ENCODE measurements around the gene ZNF574. TPM values are rescaled to one million over a fixed set of nuclear protein-coding genes. Genes with fewer than 3 reads are reported as not detected.

The ZNF574 gene
- total and polyA plus RNA-seq, 2 of the 8 experiments (the other 6 are each of a cell fraction or from before 2014, with no cell fraction given): 27.0 to 38.8 TPM

DNA sequence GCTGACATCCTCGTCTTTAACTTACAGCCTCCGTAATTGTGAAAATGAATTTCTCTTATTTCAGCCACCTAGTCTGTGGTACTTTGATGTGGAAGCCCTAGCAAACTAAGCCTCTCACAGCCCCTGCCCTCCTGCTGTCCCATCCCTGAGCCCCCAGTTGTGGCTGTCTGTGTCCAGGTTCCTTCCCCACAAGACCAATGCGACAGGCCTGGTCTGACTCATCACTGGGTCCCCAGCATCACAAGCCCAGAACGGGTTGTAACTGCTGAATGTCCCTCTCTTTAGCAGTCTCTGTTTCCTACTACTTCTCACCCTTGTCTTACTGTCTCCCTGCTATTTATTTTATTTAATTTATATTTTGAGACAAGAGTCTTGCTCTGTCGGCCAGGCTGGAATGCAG is 50.6 kb downstream of the ZNF574 start:
- no peak overlapping the region for H2BK20ac ChIP-seq (ENCODE audit: low read length)
- H2AFZ ChIP-seq (ENCODE audit: low read length): no peak overlapping the region
- H3K23ac ChIP-seq (ENCODE audit: insufficient read length): no peak overlapping the region
- H2BK15ac ChIP-seq (ENCODE audit: low read length): no peak overlapping the region
- H2BK120ac ChIP-seq (replicated peaks; ENCODE audit: low read depth, low read length): no peak overlapping the region
- no peak overlapping the region for H3K4me3 ChIP-seq (ENCODE audit: extremely low read depth in 1 of 4, insufficient read depth in 2 of 4, low read depth in 3 of 4, low read length in 4 of 4)
- no peak overlapping the region for H2BK12ac ChIP-seq (ENCODE audit: low read depth, low read length)
- ChIA-PET POLR2A (ENCODE audit: partially characterized antibody) (interaction anchor here (1.0 kb wide), 1 partner anchor 13 kb away, joined by 4 read pairs; no protein-coding TSS in a partner anchor), CTCF (ENCODE audit: partially characterized antibody) (interaction anchor here (1.2 to 3.8 kb wide), 3 partner anchors 9 to 56 kb away, joined by 3 to 33 read pairs (median 4); no protein-coding TSS in a partner anchor)
- no peak overlapping the region for H3K27ac ChIP-seq (ENCODE audit: low read depth, low read length)
- H3K56ac ChIP-seq (replicated peaks; ENCODE audit: insufficient read length, low read depth, low read length): no peak overlapping the region
- TF ChIP-seq EP300 (IDR thresholded peaks at IDR 0.05; ENCODE audit: borderline replicate concordance in 1 of 2, low read depth in 2 of 2, low read length in 2 of 2): no peak
- no peak for TF ChIP-seq TBP (IDR thresholded peaks at IDR 0.05; ENCODE audit: low read depth, low read length)
- TF ChIP-seq POLR2AphosphoS5 (IDR thresholded peaks at IDR 0.05; ENCODE audit: low read depth, low read length): no peak
- H3K36me3 ChIP-seq (ENCODE audit: control insufficient read depth in 2 of 4, insufficient read depth in 4 of 4, low read length in 3 of 4): no peaks in the 10 kb centered on the region
- H2AK5ac ChIP-seq (ENCODE audit: low read depth, low read length): no peak overlapping the region
- H4K8ac ChIP-seq (ENCODE audit: extremely low read depth, insufficient read depth, low read length): no peak overlapping the region
- FAIRE-seq (no peak), DNase-seq (ENCODE audit: low read depth in 1 of 2, low spot score in 2 of 2) (no peak)
- no peaks in the 10 kb centered on the region for H3K79me1 ChIP-seq (ENCODE audit: low read depth, low read length)
- H4K20me1 ChIP-seq (replicated peaks in 1 of 2; ENCODE audit: control insufficient read depth in 1 of 2, insufficient read depth in 2 of 2, low read length in 2 of 2): peaks cover 0 to 2% of the 10 kb centered on the region in 2 experiments
- H4K91ac ChIP-seq (replicated peaks; ENCODE audit: insufficient read length, low read length): no peak overlapping the region
- H3K79me2 ChIP-seq (ENCODE audit: control insufficient read depth in 1 of 2, insufficient read depth in 2 of 2, low read length in 2 of 2): no peaks in the 10 kb centered on the region
- H4K5ac ChIP-seq (ENCODE audit: insufficient read length, low read depth, low read length): no peak overlapping the region
- no peak overlapping the region for H3K18ac ChIP-seq (ENCODE audit: extremely low read depth, low read length)
- H3K9ac ChIP-seq (replicated peaks in 1 of 4; ENCODE audit: extremely low read depth in 1 of 4, low read depth in 3 of 4, low read length in 3 of 4): no peak overlapping the region
- H3K4me1 ChIP-seq (replicated peaks in 1 of 4; ENCODE audit: control insufficient read depth in 3 of 4, insufficient read depth in 4 of 4, low read length in 3 of 4): peaks cover 0 to 7% (median 2%) of the 10 kb centered on the region in 4 experiments; a peak in 3 of 7 replicates
- no peaks in the 10 kb centered on the region for H3K23me2 ChIP-seq (ENCODE audit: low read depth, low read length)
- no peak overlapping the region for H3K4ac ChIP-seq (replicated peaks; ENCODE audit: insufficient read length, low read depth, low read length)
- peaks cover 0 to 4% (median 0%) of the 10 kb centered on the region in 4 experiments; a peak in 1 of 7 replicates for H3K27me3 ChIP-seq (replicated peaks in 1 of 4; ENCODE audit: control insufficient read depth in 3 of 4, extremely low read depth in 1 of 4, insufficient read depth in 3 of 4, low read length in 3 of 4)
- no peak overlapping the region for H2BK5ac ChIP-seq (ENCODE audit: low read depth, low read length)
- no peaks in the 10 kb centered on the region for H3K9me3 ChIP-seq (ENCODE audit: insufficient read depth in 2 of 2, low read depth in 1 of 2, low read length in 1 of 2)
- 92% methylated on average over 5 of the region's 5 CpGs; no CpG with 5 or more reads in 1 of the 2 experiments for WGBS, 2 experiments (ENCODE audit: extremely low coverage in 1 of 2, insufficient coverage in 1 of 2, insufficient read length in 1 of 2, insufficient replicate concordance in 2 of 2, low coverage in 1 of 2, low lambda C conversion rate in 2 of 2, missing lambda C conversion rate in 1 of 2)
- H3K4me2 ChIP-seq (ENCODE audit: insufficient read depth in 1 of 2, low read depth in 2 of 2, low read length in 2 of 2): no peak overlapping the region
- no peak overlapping the region for H3K14ac ChIP-seq (ENCODE audit: insufficient read length)
